T follicular helper cell (primary cell): ENCODE data around the gene SLC39A7.

Source experiments
- DNase-seq: peaks from one replicate; pipeline ENCODE4 v3.0.0-alpha.2; 2020; ENCODE audit warnings: low read depth

The SLC39A7 gene

DNA sequence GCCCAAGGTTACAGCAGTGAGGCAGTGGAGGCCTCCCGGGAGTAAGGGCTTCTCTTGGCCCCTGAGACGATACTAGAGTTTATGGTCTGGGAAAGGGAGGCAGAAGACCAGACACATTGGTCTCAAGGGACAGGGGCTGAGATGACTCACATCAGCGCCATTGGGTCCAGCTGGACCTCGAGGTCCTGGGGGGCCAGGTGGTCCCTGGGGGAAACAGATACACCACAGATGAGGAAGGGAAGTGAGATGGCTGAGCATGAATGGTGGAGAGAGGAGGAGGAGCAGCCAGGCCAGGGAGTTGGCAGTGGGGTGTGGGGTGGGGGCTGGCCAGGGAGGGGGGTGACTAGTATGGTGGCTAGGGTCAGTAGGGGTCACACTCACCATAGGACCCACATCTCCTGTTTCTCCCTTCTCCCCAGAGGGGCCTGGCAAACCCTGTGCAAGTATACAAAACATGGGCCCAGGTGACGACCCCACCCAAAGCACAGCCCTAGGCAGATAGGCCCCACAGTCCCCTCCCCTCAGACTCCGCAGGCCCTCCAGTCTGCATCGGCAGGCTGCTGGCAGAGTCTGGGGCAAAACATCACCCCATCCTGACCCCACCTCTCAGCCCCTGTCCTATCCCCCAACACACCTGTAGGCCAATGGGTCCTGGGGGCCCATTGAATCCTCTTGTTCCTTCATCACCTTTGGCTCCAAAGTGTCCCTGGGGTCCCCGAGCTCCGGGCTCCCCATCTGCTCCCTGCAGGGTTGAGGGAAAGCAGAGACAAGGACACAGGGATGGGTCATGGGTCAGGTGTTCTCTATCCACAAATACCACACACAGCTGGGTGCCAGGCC lies 30.3 kb upstream of the SLC39A7 start:
- DNase-seq, result no peak

DNA sequence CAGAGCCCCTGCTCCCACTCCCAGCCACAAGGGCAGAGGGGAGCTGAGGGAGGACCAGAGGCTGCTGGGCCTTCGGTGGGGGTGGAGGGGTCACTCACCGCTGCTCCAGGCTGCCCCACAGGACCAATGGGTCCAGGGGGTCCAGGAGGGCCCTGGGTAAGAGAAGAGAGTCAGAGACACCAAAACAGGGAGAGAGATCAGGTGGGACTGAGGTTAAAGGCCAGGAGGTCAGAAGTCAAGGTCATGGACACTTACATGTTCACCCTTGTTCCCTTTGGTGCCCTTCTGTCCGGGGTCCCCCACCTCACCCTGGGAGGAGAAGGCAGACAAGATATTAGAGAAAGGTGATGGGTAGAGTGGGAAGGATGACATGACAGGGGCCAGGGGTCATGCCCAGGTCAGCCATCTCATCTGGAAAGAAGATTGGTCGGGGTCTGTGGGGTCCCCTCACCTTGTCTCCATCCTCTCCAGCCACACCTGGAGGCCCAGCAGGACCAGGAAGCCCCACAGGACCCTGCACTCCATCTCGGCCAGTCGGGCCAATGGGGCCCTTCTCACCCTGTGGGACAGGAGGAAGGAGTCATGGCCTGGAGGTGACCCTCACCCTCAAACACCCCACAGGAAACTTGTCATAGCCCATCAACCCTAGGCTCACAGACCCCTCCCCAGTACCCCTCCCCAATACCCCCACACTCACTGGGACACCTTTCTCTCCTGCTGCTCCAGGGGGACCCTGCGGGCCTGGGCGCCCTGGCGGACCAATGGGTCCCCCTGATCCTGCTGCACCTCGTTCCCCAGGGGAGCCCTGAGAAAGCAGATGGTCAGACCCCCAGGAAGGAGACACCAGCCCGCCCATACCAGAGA lies 29.4 kb upstream of the SLC39A7 start:
- DNase-seq, result no peak

DNA sequence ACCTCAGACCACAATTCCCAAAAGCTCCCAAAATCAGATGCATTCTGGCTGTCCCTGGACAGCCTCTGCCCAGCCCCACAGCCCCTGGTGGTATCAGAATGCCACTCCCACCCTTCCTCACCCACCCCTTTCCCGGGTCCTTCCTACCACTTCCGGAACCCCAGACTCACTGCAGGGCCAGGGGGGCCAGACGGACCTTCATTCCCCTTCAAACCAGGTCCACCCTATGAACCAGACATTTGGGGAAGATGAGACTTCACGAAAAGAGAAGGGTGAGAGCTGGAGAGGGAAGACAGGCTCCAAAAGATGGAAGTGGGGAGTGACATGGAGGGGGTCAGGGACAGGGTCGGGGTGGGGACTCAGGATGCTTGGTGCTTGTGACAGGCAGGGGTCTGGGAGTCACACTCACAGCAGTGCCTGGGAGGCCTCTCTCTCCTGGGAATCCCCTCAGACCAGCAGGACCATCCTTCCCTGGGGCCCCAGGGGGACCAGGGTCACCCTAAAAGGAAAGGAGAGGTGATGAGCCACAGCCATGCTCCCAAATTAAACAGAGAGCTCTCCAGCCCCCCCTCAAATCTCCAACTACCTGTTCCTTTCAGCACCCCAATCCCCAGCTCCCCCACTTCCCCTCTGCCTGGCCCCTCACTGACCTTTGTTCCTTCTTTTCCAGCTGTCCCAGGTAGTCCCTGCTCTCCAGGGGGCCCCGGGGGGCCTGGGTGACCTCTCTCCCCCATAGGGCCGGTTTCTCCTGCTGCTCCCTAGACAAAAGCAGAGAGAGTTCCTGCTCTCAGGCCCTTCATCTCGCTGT lies 28.6 kb upstream of the SLC39A7 start:
- DNase-seq, result no peak

DNA sequence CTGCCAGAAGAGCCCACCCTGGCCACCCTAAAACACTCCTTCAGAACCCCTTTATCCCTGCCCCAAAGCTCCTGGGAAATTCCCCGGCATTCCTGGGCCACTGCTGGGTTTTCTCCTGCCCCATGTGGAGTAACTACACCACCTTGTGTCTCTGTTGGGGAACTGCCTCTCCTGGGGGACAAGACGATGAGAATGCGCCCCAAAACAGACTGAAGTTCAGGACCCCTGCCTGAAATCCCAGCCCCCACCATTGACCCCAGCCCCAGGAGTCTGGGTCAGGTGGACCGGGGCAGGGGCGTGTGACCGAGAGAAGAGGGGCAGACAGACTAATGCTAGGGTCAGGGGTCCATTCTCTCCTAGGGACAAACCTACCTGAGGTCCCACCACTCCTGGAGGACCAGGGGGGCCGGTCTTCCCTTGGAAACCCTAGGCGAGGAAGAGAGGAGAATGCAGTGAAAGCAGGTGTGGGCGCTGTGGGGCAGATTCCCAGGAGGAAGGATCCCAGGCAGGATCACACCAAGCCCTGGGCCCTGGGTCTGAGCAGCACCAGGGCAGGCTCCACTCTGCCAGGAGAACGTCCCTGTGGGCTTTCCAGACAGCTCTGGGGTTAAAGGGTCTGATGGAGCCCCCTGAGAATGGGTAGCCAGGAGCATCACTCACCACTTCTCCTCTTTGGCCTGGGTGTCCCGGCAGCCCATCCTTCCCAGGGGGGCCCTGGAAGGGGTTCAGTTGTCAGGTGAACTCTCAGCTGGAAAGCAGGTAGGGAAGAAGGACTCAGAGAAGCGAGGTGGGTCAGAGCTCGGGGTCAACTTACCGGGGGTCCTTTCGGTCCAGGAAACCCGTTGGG lies 27.8 kb upstream of the SLC39A7 start:
- DNase-seq, result no peak

DNA sequence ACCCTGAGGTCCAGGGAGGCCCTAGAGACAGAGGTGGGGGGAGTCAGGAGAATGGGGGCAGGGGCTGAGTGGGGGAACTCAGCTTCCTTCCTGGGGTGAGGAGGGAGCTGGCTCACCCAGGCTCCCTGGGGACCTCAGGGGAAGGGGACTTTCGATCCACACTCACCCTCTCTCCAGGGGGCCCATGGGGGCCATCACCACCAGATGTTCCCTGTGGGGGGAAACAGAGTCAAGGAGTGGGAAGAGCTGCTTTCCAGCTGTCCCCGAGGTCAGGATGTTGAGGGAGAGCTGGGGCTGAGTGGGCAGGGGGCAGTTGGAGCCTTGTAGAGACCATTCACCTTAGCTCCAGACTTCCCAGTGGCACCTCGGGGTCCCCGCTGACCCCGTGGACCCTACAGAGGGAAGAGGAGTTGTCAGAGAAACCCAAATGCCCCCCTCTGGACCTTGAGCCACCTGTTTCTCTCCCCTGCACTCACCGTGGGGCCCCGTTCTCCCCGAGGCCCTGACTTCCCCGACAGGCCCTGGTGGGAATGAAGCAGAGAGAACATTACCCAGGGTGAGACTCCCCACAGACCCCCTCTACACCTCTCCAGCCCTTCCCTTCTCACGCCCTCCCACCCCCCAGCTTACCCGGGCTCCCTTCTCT lies 27.0 kb upstream of the SLC39A7 start:
- DNase-seq, result no peak

DNA sequence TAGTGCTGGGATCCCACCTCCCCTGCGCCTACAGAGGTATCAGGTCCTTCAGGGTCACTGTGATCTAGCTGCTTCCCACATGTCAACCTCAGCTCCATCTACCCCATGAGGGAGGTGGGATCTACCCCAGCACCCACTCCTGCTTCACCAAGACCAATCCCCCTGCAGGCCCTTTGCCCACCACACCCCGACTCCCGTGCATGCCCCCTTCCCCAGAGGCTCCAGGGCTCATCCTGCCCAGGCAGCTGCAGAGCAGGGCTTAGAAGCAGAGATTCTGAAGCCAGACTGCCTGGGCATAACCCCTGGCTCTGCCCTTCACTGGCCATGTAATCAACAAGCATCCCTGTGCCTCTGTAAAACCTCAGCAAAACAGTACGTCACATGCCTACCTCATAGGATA lies 25.9 kb upstream of the SLC39A7 start:
- DNase-seq, result no peak

DNA sequence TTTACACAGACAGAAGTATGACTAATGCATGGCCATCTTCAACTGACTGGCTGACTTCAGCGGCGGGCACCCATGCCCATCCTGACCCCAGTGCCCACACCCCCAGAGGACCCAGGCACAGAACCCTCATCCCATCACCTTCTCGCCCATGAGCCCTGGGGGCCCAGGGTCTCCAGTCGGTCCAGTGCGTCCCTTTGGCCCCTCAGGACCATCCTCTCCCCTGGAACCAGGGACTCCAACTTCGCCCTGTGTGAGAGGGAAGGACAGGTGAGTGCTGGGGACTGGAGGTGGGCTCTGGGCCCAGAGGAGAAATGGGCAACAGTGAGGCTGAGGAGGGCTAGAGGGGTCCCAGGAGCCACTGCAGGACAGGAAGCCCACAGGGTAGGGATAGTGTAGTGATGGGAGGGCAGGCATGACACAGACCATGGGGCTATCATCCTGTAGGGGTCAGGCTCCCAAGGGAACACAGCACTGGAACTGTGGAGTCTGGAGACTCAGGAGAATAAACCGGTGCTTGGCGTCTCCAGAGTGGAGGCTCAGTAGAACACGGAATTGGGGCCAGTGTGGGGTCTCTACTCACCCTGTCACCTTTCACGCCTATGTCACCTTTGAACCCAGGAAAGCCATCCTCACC lies 25.1 kb upstream of the SLC39A7 start:
- DNase-seq, result no peak

DNA sequence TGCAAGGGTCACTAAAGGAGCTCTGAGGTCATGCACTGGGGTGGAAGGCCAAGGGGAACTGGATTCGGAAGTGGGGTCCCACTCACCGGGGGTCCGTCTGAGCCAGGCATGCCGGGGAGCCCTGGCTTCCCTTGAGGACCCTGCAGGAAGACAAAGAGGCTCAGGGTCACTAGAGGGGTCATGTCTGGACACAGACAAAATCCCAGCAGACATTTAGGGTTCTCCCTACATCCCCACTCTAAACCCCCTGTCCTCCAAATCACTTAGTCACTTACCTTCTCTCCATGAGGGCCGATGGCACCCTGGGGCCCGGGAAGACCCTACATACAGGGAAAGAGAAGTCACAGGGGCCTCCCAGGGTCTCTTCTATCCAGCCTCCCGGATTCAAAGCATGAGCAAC lies 23.8 kb upstream of the SLC39A7 start:
- no peak for DNase-seq

DNA sequence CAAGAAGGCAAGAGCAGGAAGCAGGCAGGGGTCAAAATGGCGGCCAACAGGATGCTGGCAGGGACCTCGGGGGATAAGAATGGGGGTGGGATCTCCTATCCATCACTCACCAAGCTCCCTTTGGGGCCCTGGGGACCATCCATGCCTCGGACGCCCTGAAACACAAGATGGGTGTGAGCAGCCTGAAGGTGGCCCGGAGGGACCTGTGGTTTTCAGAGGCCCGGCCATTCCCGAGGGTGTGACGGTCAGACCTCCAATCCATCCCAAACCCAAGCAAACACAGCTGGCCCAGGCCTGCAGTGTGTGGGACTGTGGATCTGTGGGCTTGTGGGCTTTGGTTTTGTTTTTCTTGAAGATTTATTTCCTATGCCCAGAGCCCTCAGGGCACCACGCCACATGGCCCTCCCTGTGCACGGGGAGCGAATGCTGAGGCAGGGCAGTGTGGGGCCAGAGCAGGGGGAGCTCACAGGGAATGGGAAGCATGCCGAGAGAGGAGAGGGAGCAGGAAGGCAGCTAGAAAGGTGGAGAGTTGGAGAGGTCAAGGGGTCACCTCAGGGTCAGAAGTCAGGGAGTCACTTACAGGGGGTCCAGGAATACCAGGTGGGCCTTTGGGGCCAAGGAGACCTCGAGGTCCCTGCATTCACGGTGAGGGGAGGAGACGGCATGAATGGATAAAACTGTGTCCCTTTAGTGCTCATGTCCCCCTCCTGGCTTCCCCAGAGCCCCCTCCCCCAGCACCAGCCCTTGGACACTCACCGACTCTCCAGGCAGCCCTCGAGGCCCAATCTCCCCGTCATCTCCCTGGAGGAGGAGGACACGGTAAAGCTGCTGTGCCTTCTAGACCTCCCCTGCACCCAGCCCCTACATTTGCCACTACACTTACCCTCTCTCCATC lies 22.9 kb upstream of the SLC39A7 start:
- DNase-seq, result no peak

DNA sequence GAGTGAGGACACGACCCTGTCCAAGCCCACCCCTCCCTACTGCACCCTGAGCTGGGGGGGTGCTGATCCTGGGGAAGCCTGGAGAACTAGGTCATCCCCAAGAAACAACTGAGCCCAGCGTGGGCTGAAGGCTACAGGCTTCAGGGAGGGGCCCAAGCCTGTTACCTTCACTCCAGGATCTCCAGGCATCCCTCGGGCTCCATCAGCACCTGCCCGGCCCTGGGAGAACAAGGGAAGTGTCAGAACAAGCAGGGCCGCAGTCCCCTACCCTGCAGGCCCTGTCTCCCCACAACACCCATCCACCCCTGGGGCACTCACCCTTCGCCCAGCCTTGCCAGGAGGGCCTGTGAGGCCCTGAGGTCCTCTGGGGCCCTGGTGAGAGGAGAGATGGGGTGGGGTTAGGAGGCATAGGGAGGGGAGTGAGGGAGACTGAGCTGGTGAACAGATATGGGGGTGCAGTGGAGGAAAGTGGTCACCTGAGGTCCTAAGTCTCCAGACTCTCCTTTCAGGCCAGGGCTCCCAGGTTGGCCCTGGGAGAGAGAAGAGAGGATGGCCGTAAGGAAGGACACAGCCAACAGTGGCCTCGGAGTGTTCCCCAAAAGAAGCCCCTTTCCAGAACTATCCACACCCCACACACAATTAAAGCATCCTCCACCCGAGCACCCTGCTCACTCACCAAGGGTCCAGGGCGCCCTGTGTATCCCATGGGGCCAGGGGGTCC lies 21.8 kb upstream of the SLC39A7 start:
- no peak for DNase-seq

DNA sequence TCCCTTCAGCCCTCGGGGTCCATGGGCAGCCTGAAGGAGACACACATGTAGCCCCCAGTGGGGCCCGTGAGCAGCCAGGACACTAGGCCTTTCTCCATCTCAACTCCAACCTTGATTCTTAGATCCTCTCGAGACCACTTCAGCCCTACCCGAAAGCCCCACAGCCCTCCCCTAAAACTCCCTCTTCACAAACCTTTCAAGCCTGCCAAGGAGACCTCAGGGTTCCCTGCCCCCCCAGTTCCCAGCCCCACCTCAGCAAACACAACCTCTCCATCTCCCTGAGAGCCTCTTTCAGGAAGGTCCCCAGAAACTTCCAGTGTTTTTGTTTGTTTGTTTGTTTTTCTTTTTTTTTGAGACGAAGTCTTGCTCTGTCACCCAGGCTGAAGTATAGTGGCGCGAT lies 19.5 kb upstream of the SLC39A7 start:
- DNase-seq, result no peak

DNA sequence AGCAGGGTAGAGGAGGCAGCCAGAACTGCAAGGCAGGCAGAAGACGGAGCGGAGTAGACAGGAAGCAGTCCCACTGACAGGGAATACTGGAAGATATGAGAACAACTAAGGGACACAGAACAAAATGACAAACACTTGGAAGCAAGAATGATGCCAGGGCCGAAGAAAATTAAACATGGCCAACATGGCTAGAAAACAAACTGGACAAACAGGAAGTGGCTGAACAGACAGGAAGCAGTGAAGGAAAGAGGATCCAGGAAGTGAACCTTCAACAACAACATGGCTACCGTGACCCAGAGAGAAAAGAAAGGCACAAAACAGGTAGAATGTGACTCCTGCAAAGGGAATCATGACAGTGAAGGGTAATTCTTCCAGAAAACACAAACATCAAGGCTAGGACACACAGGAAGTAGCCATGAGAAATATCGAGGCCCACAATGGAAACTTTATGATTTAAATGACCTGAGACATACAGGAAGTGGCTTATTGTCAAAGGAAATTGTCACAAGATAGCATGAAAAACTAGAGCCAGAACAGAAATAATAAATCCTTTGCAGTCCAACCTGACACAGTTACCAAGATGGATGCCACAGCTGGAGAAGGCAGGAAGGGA lies 17.5 kb upstream of the SLC39A7 start:
- no peak for DNase-seq

DNA sequence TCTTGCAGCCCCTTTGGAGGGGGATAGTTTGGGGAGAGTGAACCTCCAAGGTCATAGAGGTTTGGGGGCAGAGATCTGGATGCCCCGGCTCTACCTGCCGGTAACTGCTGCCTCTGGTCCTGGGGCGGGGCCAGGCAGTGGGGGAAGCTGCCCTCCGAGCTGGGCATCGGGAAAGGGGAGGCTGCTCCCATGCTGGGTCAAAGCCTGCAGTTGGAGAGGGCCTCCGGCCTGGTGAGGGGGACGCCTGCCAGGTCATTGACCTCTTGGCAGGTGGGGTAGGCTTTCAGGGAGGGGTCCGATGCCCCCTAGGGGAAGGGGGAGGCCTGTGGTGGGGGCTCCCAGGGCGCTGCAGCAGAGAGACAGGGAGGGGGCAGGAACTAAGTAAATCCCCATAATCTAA lies 15.5 kb upstream of the SLC39A7 start:
- no peak for DNase-seq

DNA sequence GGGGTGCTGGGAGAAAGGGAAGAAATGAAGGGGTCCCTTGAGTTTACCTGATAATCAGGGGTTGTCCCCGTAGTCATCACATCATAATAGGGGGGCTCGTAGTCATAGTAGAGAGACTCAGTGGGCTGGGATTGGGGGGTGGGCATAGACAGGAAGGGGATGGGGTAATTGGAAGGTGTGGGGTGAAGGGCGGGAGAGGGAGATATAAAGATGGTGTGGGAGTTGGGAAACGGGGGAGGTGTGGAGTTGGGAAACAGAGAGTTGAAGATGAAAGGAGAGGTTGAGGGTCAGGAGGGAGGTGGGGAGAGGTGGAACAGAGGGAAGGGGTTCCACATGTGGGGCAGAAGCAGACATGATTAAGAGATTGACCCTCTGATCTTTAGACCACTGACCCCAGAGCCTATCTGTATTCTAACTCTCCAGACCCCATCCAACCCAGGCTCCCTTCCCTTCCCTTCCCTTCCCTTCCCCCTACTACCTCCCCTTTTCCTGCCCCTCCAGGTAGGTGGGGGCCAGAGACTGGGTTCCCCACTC lies 14.9 kb upstream of the SLC39A7 start:
- no peak for DNase-seq

DNA sequence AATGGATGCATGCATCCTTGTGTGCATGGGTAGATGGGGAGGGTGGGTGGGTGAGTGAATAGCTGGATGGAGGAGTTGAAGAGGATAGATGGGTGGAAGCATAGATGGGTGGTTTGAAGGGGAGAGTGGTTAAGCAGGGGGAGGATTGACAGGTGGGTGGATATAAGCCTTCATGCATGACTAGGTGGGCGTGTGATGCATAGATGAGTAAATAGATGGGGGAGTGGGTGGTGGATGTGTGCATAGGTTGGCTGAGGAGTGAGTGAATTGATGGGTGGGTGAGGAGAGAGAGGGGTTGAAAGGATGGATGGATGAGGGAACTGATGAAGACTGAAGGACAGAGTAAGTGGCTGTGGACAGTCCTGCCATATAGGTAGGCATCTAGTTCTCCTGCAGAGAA lies 12.9 kb upstream of the SLC39A7 start:
- no peak for DNase-seq

DNA sequence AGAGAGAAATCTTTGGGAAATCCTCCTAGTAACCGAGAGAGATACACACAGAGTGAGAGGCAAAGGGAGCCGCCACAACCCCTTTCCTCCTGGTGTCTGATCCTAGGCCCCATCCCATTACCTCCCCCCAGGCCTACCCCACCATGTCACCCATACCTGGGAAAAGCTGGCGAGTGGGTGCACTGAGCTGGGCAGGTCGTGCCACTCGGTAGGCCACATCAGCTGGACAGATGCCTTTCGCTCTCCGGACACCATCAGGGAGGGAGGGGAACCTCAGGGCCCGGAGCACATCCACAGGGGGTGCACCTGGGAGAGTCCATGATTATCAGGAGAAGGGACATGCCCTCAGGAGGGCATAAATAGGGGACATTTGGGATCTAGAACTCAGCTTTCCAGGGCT lies 11.5 kb upstream of the SLC39A7 start:
- DNase-seq, result no peak

DNA sequence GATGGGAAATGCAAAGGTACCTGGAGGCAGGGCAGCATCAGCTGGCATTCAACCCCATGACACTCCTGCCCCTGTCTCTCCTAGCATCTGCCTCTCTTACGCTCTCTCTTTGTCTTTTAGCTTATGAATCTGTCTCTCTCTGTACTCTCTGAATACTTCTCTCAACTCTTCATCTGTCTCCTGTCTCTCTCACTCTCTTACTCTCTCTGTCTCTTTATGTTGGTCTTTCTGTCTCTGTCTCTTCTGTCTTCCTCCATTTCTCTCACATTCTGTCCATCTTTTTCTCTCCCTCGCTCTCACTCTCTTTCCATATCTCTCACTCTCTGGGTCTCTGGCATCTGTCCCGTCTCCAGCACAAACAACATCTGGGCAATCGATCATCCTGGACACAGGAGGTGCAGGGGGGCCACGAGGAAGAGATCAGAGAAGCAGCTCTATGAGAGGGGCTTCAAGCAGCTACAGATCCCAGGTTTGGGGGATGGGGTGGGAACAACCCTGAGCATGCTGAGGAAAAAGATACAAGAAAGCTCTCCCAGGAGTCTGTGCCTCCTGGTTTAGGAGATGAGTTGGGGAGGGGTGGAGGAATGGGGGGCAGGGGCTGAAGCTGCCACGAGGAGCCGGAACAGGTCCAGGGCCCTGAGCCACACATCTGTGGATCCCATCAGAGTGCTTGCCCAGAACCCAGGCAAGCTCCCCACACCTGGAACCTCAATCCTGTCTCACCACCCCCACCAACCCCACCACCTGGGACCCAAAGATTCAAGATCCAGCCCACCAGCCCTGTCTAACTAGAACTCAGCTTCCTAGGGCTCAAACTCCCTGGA lies 10.8 kb upstream of the SLC39A7 start:
- no peak for DNase-seq
